K562 (cell line): ENCODE results near the gene PCDHA7. TPM values are rescaled to one million over a fixed set of nuclear protein-coding genes. Genes with fewer than 3 reads are reported as not detected.
"Not testable (repeated sequence)": the region's sequence is repeated elsewhere in the genome, so short reads cannot be mapped to it uniquely, and the experiment has no call there.

Source experiments
- ATAC-seq: fragments of 200-7000 bp; cut with Tn5 transposase; 3 replicates; pipeline ENCODE4 v1.9.1; 2020; ENCODE audit warnings: moderate library complexity
- BruUV-seq: library from RNA; stranded (reverse); fragments of 400-500 nt; replicated peaks from 2 replicates; lab custom pipeline; 2021; lab: Mats Ljungman, UMichigan
- CTCF ChIA-PET: fragments of 300-600 bp; formaldehyde crosslinking; extraction: SDS; loops from one replicate; lab custom pipeline; 2021; ENCODE audit warnings: low intra/inter-chr PET ratio; lab: Yijun Ruan, JAX
- POLR2A ChIA-PET: fragments of 300-600, 350-650 bp; sonication (Branson Sonifier 250); formaldehyde crosslinking; extraction: SDS; loops from one replicate; lab custom pipeline; 2021; ENCODE audit warnings: antibody characterized with exemption, inconsistent platforms; lab: Yijun Ruan, JAX
- DNase-seq, 4 experiments: peaks; one replicate each; pipeline versions ENCODE4 v3.0.0 to v3.0.0-alpha.2; 2011 to 2018; ENCODE audit warnings: low spot score in 3 of 4, mixed read lengths in 3 of 4; ENCODE audit errors: extremely low read depth in 1 of 4
- FAIRE-seq: peaks from 2 replicates; lab custom pipeline; 2011; peaks lifted over from hg19 to GRCh38; lab: Jason Lieb, UNC
- H2AFZ ChIP-seq: 2 replicates; pipeline ENCODE4 v1.6.0; 2011; ENCODE audit warnings: low read depth, low read length, control low read depth, inconsistent platforms
- H3K27ac ChIP-seq: fragments of 200-600 bp; 3 replicates; pipeline ENCODE4 v1.8.0; 2011; ENCODE audit warnings: low read depth, mild to moderate bottlenecking, control low read depth, inconsistent platforms, low read length, moderate library complexity, mixed read lengths; ENCODE audit errors: extremely low read depth
- H3K27me3 ChIP-seq, 2 experiments: fragments of 300-600 bp in 1 of 2; 2 replicates in 1 of 2; 3 replicates in 1 of 2; pipeline versions ENCODE4 v1.6.0 to v1.8.0; 2011; ENCODE audit warnings: inconsistent platforms in 2 of 2, low read length in 2 of 2, mild to moderate bottlenecking in 1 of 2, mixed read lengths in 1 of 2, moderate library complexity in 1 of 2; ENCODE audit not compliant: control insufficient read depth in 2 of 2, insufficient read depth in 2 of 2
- H3K36me3 ChIP-seq: fragments of 300-600 bp; 3 replicates; pipeline ENCODE4 v1.8.0; 2011; ENCODE audit warnings: mild to moderate bottlenecking, low read length, inconsistent platforms; ENCODE audit not compliant: control insufficient read depth, insufficient read depth
- H3K4me1 ChIP-seq, 2 experiments: fragments of 200-600 bp in 1 of 2; replicated peaks in 1 of 2; 2 replicates in 1 of 2; 3 replicates in 1 of 2; pipeline versions ENCODE4 v1.5.1 to v1.8.0; 2011; ENCODE audit warnings: inconsistent platforms in 2 of 2, low read length in 2 of 2, mild to moderate bottlenecking in 1 of 2, mixed read lengths in 1 of 2, moderate library complexity in 1 of 2; ENCODE audit not compliant: control insufficient read depth in 2 of 2, insufficient read depth in 2 of 2
- H3K4me2 ChIP-seq: 2 replicates; pipeline ENCODE4 v1.6.1; 2011; ENCODE audit warnings: low read length, control low read depth, inconsistent platforms, mixed read lengths; ENCODE audit not compliant: insufficient read depth
- H3K4me3 ChIP-seq: fragments of 200-600 bp; sonication (generic), shearing (Covaris generic); 2 replicates; pipeline ENCODE4 v1.5.1; 2016; ENCODE audit warnings: control low read depth, inconsistent platforms
- H3K79me2 ChIP-seq: fragments of 200-600 bp; 3 replicates; pipeline ENCODE4 v1.8.0; 2011; ENCODE audit warnings: low read length, inconsistent platforms; ENCODE audit not compliant: control insufficient read depth, insufficient read depth
- H3K9ac ChIP-seq, 2 experiments: 2 replicates each; pipeline versions ENCODE4 v1.6.0 to v1.6.1; 2011; ENCODE audit warnings: low read depth in 2 of 2, low read length in 2 of 2, control low read depth in 1 of 2, inconsistent platforms in 1 of 2, mild to moderate bottlenecking in 1 of 2, mixed read lengths in 1 of 2; ENCODE audit not compliant: insufficient read depth in 1 of 2
- H3K9me1 ChIP-seq: one replicate; pipeline ENCODE4 v1.6.0; 2011; ENCODE audit warnings: inconsistent platforms, mild to moderate bottlenecking, low read length, moderate library complexity; ENCODE audit not compliant: control insufficient read depth, insufficient read depth
- H3K9me3 ChIP-seq: replicated peaks from 2 replicates; pipeline ENCODE4 v1.5.1; 2011; ENCODE audit warnings: low read depth, low read length, inconsistent platforms; ENCODE audit not compliant: control insufficient read depth, insufficient read depth
- H4K20me1 ChIP-seq: replicated peaks from 2 replicates; pipeline ENCODE4 v1.6.1; 2011; ENCODE audit warnings: low read length, inconsistent platforms, mixed read lengths; ENCODE audit not compliant: control insufficient read depth, insufficient read depth
- BACH1 ChIP-seq: fragments of 200-800 bp; sonication (Bioruptor generic); IDR thresholded peaks from 2 replicates; pipeline ENCODE4 v1.6.1; 2016; ENCODE audit warnings: missing genetic modification characterization, missing compliant biosample characterization
- CSDE1 ChIP-seq, 2 experiments: fragments of 450-650 bp; IDR thresholded peaks; 2 replicates each; pipeline ENCODE4 v1.6.1; 2016; ENCODE audit warnings: mild to moderate bottlenecking in 1 of 2
- MXI1 ChIP-seq: IDR thresholded peaks from 2 replicates; pipeline ENCODE4 v1.6.1; 2011; ENCODE audit warnings: low read depth, mild to moderate bottlenecking, improper control_type of control experiment, low read length
- NR2F6 ChIP-seq: fragments of 450-650 bp; formaldehyde crosslinking; IDR thresholded peaks from 2 replicates; pipeline ENCODE4 v1.4.0; 2020; ENCODE audit warnings: mild to moderate bottlenecking
- RBFOX2 ChIP-seq: fragments of 200-400 bp; formaldehyde crosslinking; IDR thresholded peaks from 2 replicates; pipeline ENCODE4 v1.6.1; 2017; ENCODE audit warnings: low read depth, mild to moderate bottlenecking, low read length, moderate library complexity
- SMC3 ChIP-seq: conservative IDR thresholded peaks from 2 replicates; pipeline ENCODE4 v1.6.1; 2011; ENCODE audit warnings: low read depth, low read length, improper control_type of control experiment; ENCODE audit not compliant: insufficient read depth
- TAF15 ChIP-seq: fragments of 200-400 bp; formaldehyde crosslinking; IDR thresholded peaks from 2 replicates; pipeline ENCODE4 v1.6.1; 2017; ENCODE audit warnings: mild to moderate bottlenecking, low read depth, low read length, moderate library complexity
- ZNF324 ChIP-seq: fragments of 250-450 bp; sonication (Bioruptor Pico); IDR thresholded peaks from 2 replicates; pipeline ENCODE4 v1.4.0; 2020; ENCODE audit warnings: mild to moderate bottlenecking
- ZNF717 ChIP-seq: fragments of 250-450 bp; sonication (Bioruptor Pico); IDR thresholded peaks from 2 replicates; pipeline ENCODE4 v1.5.0; 2021
- WGBS: fragments of 100-300 bp; shearing (Covaris generic); methylation state at CpG from one replicate; pipeline ENCODE4 v1.1.6; 2016; ENCODE audit warnings: low coverage, mixed read lengths; ENCODE audit not compliant: insufficient coverage; ENCODE audit errors: missing lambda C conversion rate; 5-methylcytosine and 5-hydroxymethylcytosine counted together
- in situ Hi-C: fragments of 300-500 bp; cut with MboI; formaldehyde crosslinking; loops from 4 replicates; pipeline ENCODE4 v1.15.0; 2018; ENCODE audit warnings: inconsistent platforms, mixed read lengths
- intact Hi-C: fragments of 100-400 bp; cut with micrococcal nuclease; formaldehyde crosslinking; loops from 2 replicates; pipeline ENCODE4 v1.14.2; 2022
- polyA plus RNA-seq, 8 experiments: library from polyadenylated mRNA; depleted of rRNA in 4 of 8; stranded (reverse) in 5 of 8; unstranded in 3 of 8; fragments of >200 nt; fragmentation: Nextera tagmentation in 2 of 8; fragmentation: Illumina TruSeq in 1 of 8; extraction: Ambion mirVana in 2 of 8; extraction: Trizol in 1 of 8; gene quantifications; 2 replicates each; pipeline versions ENCODE4 v1.2.1 to v1.2.3, GENCODE V29; 2011 to 2014; ENCODE audit warnings: inconsistent platforms in 1 of 8, missing spikeins in 1 of 8
- total RNA-seq, 7 experiments: library from RNA; depleted of rRNA in 6 of 7; stranded (reverse); fragments of >200 nt in 6 of 7; fragmentation: Illumina TruSeq in 2 of 7; extraction: Trizol in 2 of 7; gene quantifications; 2 replicates each; pipeline versions ENCODE4 v1.2.1 to v1.2.3, GENCODE V29; 2011 to 2021; ENCODE audit warnings: low replicate concordance in 1 of 7
- TF ChIP-seq, protein P1 (sequence below): fragments of 200-800 bp; sonication (Bioruptor generic); IDR thresholded peaks from 2 replicates; pipeline ENCODE4 v1.6.1; 2017; ENCODE audit warnings: missing genetic modification characterization, missing compliant biosample characterization
- TF ChIP-seq, protein P2 (sequence below): fragments of 450-650 bp; IDR thresholded peaks from 2 replicates; pipeline ENCODE4 v1.6.1; 2016; ENCODE audit warnings: antibody characterized with exemption
- TF ChIP-seq, protein P3 (sequence below): fragments of 450-650 bp; IDR thresholded peaks from 2 replicates; pipeline ENCODE4 v1.6.1; 2018; ENCODE audit warnings: mild to moderate bottlenecking, low read depth; ENCODE audit not compliant: partially characterized antibody

Gene PCDHA7
- total and polyA plus RNA-seq, 9 of the 15 experiments (the other 6 are each of a cell fraction or from before 2014, with no cell fraction given) = not detected

DNA sequence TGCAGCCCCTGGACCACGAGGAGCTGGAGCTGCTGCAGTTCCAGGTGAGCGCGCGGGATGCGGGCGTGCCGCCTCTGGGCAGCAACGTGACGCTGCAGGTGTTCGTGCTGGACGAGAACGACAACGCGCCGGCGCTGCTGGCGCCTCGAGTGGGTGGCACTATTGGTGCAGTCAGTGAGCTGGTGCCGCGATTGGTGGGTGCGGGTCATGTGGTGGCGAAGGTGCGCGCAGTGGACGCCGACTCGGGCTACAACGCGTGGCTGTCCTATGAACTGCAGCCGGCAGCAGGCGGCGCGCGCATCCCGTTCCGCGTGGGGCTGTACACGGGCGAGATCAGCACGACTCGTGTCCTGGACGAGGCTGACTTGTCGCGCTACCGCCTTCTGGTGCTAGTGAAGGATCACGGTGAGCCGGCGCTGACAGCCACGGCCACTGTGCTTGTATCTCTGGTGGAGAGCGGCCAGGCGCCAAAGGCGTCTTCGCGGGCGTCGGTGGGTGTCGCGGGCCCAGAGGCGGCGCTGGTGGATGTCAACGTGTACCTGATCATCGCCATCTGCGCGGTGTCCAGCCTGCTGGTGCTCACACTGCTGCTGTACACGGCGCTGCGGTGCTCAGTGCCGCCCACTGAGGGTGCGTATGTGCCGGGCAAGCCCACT lies 46.1 kb upstream of the PCDHA7 start:
- H3K4me1 ChIP-seq, H2AFZ ChIP-seq, H3K4me3 ChIP-seq, ATAC-seq, FAIRE-seq, H3K9me1 ChIP-seq, H3K36me3 ChIP-seq, H3K4me2 ChIP-seq, CTCF ChIA-PET, H3K27ac ChIP-seq, H4K20me1 ChIP-seq, H3K9me3 ChIP-seq, intact Hi-C loops, H3K27me3 ChIP-seq, POLR2A ChIA-PET, H3K79me2 ChIP-seq, H3K9ac ChIP-seq, DNase-seq, in situ Hi-C loops, BruUV-seq: not testable (repeated sequence)
- WGBS = 20% methylated on average over 33 of the region's 70 CpGs

DNA sequence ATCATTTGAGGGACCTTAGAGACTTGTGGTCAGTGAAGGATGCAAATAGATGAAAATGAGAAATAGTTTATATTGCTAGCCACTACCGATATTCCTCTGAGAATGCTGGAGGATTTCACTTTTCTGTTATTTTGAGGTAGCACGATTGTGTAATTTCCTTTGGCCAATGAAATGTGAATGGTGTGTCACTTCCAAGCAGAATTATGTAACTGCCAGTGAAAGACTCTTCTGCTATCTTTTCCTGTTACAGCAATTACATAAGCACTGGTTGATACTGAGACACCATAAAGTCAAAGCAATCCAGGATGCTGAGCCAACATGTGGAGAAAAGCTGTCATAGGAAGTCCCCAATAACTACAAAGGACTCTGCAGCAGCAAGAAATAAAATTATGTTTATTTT lies 43.0 kb upstream of the PCDHA7 start:
- no peaks in the 10 kb centered on the region for H3K79me2 ChIP-seq
- ChIA-PET CTCF (no interaction called here), POLR2A (no interaction called here)
- no peaks in the 10 kb centered on the region for H4K20me1 ChIP-seq
- no peak overlapping the region for H3K4me2 ChIP-seq
- no peak overlapping the region for H3K9ac ChIP-seq
- H3K9me1 ChIP-seq = no peaks in the 10 kb centered on the region
- peaks cover 0 to 2% of the 10 kb centered on the region in 2 experiments; a peak in 1 of 5 replicates for H3K4me1 ChIP-seq
- no peak for TF ChIP-seq CSDE1 (IDR thresholded peaks at IDR 0.05)
- TF ChIP-seq NR2F6 (CRISPR knock-in tag) = no peak
- no peak for TF ChIP-seq SMC3
- TF ChIP-seq, protein P1, sequence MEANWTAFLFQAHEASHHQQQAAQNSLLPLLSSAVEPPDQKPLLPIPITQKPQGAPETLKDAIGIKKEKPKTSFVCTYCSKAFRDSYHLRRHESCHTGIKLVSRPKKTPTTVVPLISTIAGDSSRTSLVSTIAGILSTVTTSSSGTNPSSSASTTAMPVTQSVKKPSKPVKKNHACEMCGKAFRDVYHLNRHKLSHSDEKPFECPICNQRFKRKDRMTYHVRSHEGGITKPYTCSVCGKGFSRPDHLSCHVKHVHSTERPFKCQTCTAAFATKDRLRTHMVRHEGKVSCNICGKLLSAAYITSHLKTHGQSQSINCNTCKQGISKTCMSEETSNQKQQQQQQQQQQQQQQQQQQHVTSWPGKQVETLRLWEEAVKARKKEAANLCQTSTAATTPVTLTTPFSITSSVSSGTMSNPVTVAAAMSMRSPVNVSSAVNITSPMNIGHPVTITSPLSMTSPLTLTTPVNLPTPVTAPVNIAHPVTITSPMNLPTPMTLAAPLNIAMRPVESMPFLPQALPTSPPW = no peak
- TF ChIP-seq, protein P2, sequence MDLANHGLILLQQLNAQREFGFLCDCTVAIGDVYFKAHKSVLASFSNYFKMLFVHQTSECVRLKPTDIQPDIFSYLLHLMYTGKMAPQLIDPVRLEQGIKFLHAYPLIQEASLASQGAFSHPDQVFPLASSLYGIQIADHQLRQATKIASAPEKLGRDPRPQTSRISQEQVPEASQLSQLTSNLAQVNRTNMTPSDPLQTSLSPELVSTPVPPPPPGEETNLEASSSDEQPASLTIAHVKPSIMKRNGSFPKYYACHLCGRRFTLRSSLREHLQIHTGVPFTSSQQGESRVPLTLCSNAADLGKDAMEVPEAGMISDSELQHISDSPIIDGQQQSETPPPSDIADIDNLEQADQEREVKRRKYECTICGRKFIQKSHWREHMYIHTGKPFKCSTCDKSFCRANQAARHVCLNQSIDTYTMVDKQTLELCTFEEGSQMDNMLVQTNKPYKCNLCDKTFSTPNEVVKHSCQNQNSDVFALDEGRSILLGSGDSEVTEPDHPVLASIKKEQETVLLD = no peak
- TF ChIP-seq, protein P3, sequence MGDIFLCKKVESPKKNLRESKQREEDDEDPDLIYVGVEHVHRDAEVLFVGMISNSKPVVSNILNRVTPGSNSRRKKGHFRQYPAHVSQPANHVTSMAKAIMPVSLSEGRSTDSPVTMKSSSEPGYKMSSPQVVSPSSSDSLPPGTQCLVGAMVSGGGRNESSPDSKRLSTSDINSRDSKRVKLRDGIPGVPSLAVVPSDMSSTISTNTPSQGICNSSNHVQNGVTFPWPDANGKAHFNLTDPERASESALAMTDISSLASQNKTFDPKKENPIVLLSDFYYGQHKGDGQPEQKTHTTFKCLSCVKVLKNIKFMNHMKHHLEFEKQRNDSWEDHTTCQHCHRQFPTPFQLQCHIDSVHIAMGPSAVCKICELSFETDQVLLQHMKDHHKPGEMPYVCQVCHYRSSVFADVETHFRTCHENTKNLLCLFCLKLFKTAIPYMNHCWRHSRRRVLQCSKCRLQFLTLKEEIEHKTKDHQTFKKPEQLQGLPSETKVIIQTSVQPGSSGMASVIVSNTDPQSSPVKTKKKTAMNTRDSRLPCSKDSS = no peak
- TF ChIP-seq TAF15 = no peak
- no peak for TF ChIP-seq ZNF324 (CRISPR knock-in tag)
- no peak for TF ChIP-seq ZNF717
- TF ChIP-seq BACH1 (tag) = no peak
- TF ChIP-seq MXI1 = no peak
- TF ChIP-seq RBFOX2 = no peak
- no peak overlapping the region for H3K27ac ChIP-seq
- no TSS peak for BruUV-seq
- H3K27me3 ChIP-seq = peaks cover 0 to 4% of the 10 kb centered on the region in 2 experiments; a peak in 1 of 5 replicates
- in situ Hi-C loops (no loop called here), intact Hi-C loops (no loop called here)
- no peak overlapping the region for H2AFZ ChIP-seq
- H3K4me3 ChIP-seq = no peak overlapping the region
- FAIRE-seq = no peak
- H3K36me3 ChIP-seq = no peaks in the 10 kb centered on the region
- DNase-seq = no peak
- no peak for ATAC-seq
- WGBS = 0% methylated on average over 2 of the region's 2 CpGs
- no peaks in the 10 kb centered on the region for H3K9me3 ChIP-seq
